ENCODE measurements around the gene TPRN. TPM values are rescaled to one million over a fixed set of nuclear protein-coding genes. Genes with fewer than 3 reads are reported as not detected.

The TPRN gene
- total and polyA plus RNA-seq, 2 donors (not counting 3 experiments of a cell fraction or from before 2014, with no cell fraction given): 4.3 to 12.4 TPM

- H4K20me1 ChIP-seq (replicated peaks; ENCODE audit: control insufficient read depth, extremely low read depth, insufficient read depth, low read length): no peaks in the 10 kb centered on the region
- intact Hi-C loops (cut with micrococcal nuclease): no loop called here
- no peaks in the 10 kb centered on the region for H3K9me3 ChIP-seq (replicated peaks; ENCODE audit: control insufficient read depth, insufficient read depth, low read length)
- H3K4me2 ChIP-seq (ENCODE audit: insufficient read depth, low read length): no peak overlapping the region
- TF ChIP-seq POLR2A (IDR thresholded peaks at IDR 0.05; ENCODE audit: low read depth, low read length): no peak
- TF ChIP-seq MAX (IDR thresholded peaks at IDR 0.05; ENCODE audit: insufficient read depth, insufficient read length): no peak
- H3K9me1 ChIP-seq (replicated peaks; ENCODE audit: control insufficient read depth, extremely low read depth, insufficient read depth, low read length): no peaks in the 10 kb centered on the region
- no peak overlapping the region for H3K27ac ChIP-seq (ENCODE audit: insufficient read depth, low read depth, low read length)
- DNase-seq (ENCODE audit: low read depth, low spot score) (no peak), FAIRE-seq (no peak)
- dilution Hi-C loops (cut with MboI; ENCODE audit: extremely low pct_ligation_motif_present, low sequenced_read_pairs): no loop called here
- no TSS peak for BruUV-seq (replicated peaks)
- H3K4me1 ChIP-seq (ENCODE audit: control insufficient read depth, extremely low read depth, insufficient read depth, low read length): peaks cover 3% of the 10 kb centered on the region
- no peaks in the 10 kb centered on the region for H3K79me2 ChIP-seq (ENCODE audit: control insufficient read depth, insufficient read depth, low read length)
- H3K27me3 ChIP-seq (ENCODE audit: control insufficient read depth in 2 of 2, insufficient read depth in 2 of 2, low read length in 2 of 2): peaks cover 27 to 31% of the 10 kb centered on the region in 2 experiments
- H2AFZ ChIP-seq (ENCODE audit: low read depth, low read length): no peak overlapping the region
- H3K4me3 ChIP-seq (replicated peaks in 1 of 3; ENCODE audit: insufficient read depth in 1 of 3, low read depth in 1 of 3, low read length in 3 of 3): no peak overlapping the region
- ChIA-PET CTCF (interaction anchor here (1.3 to 1.8 kb wide), 2 partner anchors 33 to 73 kb away, joined by 4 to 7 read pairs; no protein-coding TSS in a partner anchor), POLR2A (interaction anchor here (0.8 kb wide), 1 partner anchor 60 kb away, joined by 4 read pairs; no protein-coding TSS in a partner anchor)
- no peak overlapping the region for H3K9ac ChIP-seq (replicated peaks; ENCODE audit: extremely low read depth, insufficient read depth, low read length)
- H3K36me3 ChIP-seq (ENCODE audit: control insufficient read depth in 2 of 2, extremely low read depth in 1 of 2, insufficient read depth in 2 of 2, low read length in 2 of 2): no peaks in the 10 kb centered on the region
Observed at GRCh38 chr9:137163805-137164204, 36.7 kb downstream of the TPRN start.

DNA sequence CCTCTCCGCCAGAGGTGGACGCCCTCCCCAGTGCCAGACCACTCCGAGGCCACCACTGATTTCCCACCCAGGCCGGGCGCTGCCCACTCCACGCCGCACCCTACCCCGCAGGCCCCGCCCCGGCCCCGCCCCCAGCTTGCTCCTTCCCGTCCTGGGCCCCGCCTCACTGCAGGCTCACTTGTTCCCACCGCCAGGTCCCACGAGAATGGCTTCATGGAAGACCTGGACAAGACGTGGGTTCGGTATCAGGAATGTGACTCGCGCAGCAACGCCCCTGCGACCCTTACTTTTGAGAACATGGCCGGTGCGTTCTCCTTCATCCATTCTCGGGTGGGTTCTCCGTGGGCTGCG lies 37.2 kb downstream of the TPRN start:
- peaks cover 27 to 30% of the 10 kb centered on the region in 2 experiments for H3K27me3 ChIP-seq (ENCODE audit: control insufficient read depth in 2 of 2, insufficient read depth in 2 of 2, low read length in 2 of 2)
- intact Hi-C loops (cut with micrococcal nuclease): no loop called here
- CTCF ChIA-PET: interaction anchor here (1.2 to 1.8 kb wide), 4 partner anchors 8 to 73 kb away, joined by 4 to 12 read pairs (median 6); no protein-coding TSS in a partner anchor
- H3K4me3 ChIP-seq (replicated peaks in 1 of 3; ENCODE audit: insufficient read depth in 1 of 3, low read depth in 1 of 3, low read length in 3 of 3): peak overlapping the region in 2 of 3 experiments; percentile 11 to 24
- peak overlapping the region; percentile 48 for H3K4me2 ChIP-seq (ENCODE audit: insufficient read depth, low read length)
- H3K4me1 ChIP-seq (ENCODE audit: control insufficient read depth, extremely low read depth, insufficient read depth, low read length): peaks cover 3% of the 10 kb centered on the region
- no peak overlapping the region for H3K27ac ChIP-seq (ENCODE audit: insufficient read depth, low read depth, low read length)
- no peak for DNase-seq (ENCODE audit: low read depth, low spot score)
- H2AFZ ChIP-seq (ENCODE audit: low read depth, low read length): peak overlapping the region; percentile 88
- H3K9ac ChIP-seq (replicated peaks; ENCODE audit: extremely low read depth, insufficient read depth, low read length): no peak overlapping the region
- H4K20me1 ChIP-seq (replicated peaks; ENCODE audit: control insufficient read depth, extremely low read depth, insufficient read depth, low read length): no peaks in the 10 kb centered on the region
- FAIRE-seq: no peak
- no peaks in the 10 kb centered on the region for H3K9me1 ChIP-seq (replicated peaks; ENCODE audit: control insufficient read depth, extremely low read depth, insufficient read depth, low read length)
- POLR2A ChIA-PET: interaction anchor here (0.8 kb wide), 1 partner anchor 60 kb away, joined by 4 read pairs; no protein-coding TSS in a partner anchor
- no TSS peak for BruUV-seq (replicated peaks)
- TF ChIP-seq MYC (IDR thresholded peaks at IDR 0.05; ENCODE audit: low read depth, low read length) (no peak), POLR2AphosphoS5 (IDR thresholded peaks at IDR 0.05; ENCODE audit: insufficient read depth, low read depth, low read length) (no peak), JUN (IDR thresholded peaks at IDR 0.05; ENCODE audit: borderline replicate concordance, insufficient read depth, insufficient read length, low read depth) (no peak), MAX (IDR thresholded peaks at IDR 0.05; ENCODE audit: insufficient read depth, insufficient read length) (no peak), POLR2A (IDR thresholded peaks at IDR 0.05; ENCODE audit: low read depth, low read length) (no peak), GATA2 (IDR thresholded peaks at IDR 0.05; ENCODE audit: insufficient read depth, insufficient read length, low read depth, low read length) (no peak), EZH2 (IDR thresholded peaks at IDR 0.05; ENCODE audit: borderline replicate concordance, low read depth, low read length, severe bottlenecking) (no peak), FOS (IDR thresholded peaks at IDR 0.05; ENCODE audit: borderline replicate concordance, insufficient read depth, low read length) (no peak)
- TF ChIP-seq, protein P1, sequence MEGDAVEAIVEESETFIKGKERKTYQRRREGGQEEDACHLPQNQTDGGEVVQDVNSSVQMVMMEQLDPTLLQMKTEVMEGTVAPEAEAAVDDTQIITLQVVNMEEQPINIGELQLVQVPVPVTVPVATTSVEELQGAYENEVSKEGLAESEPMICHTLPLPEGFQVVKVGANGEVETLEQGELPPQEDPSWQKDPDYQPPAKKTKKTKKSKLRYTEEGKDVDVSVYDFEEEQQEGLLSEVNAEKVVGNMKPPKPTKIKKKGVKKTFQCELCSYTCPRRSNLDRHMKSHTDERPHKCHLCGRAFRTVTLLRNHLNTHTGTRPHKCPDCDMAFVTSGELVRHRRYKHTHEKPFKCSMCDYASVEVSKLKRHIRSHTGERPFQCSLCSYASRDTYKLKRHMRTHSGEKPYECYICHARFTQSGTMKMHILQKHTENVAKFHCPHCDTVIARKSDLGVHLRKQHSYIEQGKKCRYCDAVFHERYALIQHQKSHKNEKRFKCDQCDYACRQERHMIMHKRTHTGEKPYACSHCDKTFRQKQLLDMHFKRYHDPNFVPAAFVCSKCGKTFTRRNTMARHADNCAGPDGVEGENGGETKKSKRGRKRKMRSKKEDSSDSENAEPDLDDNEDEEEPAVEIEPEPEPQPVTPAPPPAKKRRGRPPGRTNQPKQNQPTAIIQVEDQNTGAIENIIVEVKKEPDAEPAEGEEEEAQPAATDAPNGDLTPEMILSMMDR (IDR thresholded peaks at IDR 0.05; ENCODE audit: extremely low read depth in 1 of 2, insufficient read depth in 1 of 2, low read depth in 1 of 2, low read length in 2 of 2): no peak
- dilution Hi-C loops (cut with MboI; ENCODE audit: extremely low pct_ligation_motif_present, low sequenced_read_pairs): no loop called here
- H3K36me3 ChIP-seq (ENCODE audit: control insufficient read depth in 2 of 2, extremely low read depth in 1 of 2, insufficient read depth in 2 of 2, low read length in 2 of 2): no peaks in the 10 kb centered on the region
- H3K79me2 ChIP-seq (ENCODE audit: control insufficient read depth, insufficient read depth, low read length): no peaks in the 10 kb centered on the region
- no peaks in the 10 kb centered on the region for H3K9me3 ChIP-seq (replicated peaks; ENCODE audit: control insufficient read depth, insufficient read depth, low read length)
